Measurements from ENCODE around the gene PTPA.

The PTPA gene

GRCh38 chr9:129110740-129111527 is at the start of gene PTPA, which contains the start of gene CRAT:
Gene PTPA (plus strand): TSS chr9:129111415. CDS start chr9:129111601, 186 bp downstream.
Gene CRAT (minus strand): TSS chr9:129110793. CDS start chr9:129110509, 284 bp downstream.
- DNase-seq, result peak; percentile 65 to 99 (median 95)

GRCh38 chr9:129063061-129063460 is 48.2 kb upstream of the PTPA start:
- DNase-seq, result no peak

- DNase-seq, result no peak
Observed at GRCh38 chr9:129064499-129064908, 46.7 kb upstream of the PTPA start.

DNA sequence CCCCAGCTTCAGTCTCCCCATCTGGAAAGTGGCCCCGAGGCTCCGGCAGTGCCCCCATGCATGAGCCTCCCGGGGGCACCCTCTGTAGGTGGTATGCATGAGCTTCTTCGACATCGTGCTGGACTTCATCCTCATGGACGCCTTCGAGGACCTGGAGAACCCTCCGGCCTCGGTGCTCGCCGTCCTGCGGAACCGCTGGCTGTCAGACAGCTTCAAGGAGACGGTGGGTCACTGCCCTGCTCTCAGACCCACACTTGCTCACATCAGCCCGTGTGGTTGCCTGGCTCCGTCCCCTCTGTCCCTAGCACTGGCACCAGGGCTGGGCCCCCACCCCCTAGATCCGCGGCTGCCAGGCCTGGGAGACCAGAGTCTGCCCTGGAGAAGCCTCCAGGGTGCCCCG is 43.1 kb upstream of the PTPA start:
- no peak for DNase-seq

- peak in 38 of 51 donors; percentile 2 to 58 (median 24) for DNase-seq
Observed at GRCh38 chr9:129068990-129069861, 42.0 kb upstream of the PTPA start.

DNA sequence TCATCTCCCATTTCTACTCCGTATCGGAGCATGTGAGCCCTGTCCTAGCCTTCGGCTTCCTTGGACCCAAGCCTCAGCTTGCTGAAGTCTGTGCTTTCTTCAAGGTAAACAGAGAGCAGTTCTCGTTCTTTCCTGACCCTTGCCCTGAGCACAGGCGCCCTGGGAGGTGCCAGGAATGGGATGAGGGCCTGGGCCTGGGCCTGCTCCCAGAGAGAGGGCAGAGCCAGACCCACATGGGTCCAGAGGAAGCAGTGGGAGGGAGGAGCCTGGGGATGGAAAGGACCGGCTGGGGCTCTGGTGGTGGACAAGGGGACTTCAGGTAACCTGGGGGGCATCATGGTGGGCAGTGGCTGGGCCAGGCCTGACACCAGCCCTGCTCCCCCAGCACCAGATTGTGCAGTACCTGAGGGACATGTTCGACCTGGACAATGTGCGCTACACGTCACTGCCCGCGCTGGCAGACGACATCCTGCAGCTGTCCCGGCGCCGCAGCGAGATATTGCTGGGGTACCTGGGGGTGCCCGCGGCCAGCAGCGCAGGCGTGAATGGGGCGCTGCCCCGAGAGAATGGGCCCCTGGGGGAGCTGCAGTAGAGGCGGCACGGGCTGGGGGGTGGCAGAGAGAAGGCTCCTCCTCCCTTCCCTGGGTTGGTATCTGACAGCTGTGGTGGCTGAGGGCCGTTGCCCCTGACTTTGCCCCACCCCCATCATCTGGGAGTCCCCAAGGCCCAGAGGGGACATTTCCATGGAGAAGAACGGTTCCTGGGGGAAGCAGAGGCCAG is 41.2 kb upstream of the PTPA start:
- DNase-seq, result no peak

- no peak for DNase-seq
Observed at GRCh38 chr9:129070696-129071525, 40.3 kb upstream of the PTPA start.

DNA sequence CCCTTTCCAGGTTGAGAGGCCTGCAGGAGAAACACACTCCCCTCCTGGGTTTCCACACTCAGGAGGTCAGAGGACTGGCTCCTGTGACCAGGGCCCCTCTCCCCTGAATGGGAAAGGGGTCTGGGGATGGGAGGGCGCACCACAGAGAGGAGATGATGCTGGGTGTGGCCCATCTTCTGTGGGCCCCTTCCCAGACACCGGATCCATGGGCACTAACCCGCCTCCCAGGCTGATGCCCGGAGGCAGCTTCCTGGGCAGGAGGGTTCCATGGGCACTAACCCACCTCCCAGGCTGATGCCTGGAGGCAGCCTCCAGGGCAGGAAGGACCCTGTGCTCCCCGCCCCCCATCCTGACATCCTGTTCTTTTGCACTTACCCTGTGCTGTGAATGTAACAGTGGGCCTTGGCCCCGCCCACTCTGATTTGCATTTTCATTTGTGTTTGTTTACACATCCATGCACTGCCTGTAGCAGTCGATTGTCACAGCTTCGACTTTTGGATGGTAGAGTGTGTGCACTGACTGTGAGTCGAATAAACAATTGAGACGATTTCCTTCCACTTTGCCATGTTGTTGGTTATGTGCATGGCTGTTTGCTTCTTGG is 39.6 kb upstream of the PTPA start:
- DNase-seq, result no peak

DNA sequence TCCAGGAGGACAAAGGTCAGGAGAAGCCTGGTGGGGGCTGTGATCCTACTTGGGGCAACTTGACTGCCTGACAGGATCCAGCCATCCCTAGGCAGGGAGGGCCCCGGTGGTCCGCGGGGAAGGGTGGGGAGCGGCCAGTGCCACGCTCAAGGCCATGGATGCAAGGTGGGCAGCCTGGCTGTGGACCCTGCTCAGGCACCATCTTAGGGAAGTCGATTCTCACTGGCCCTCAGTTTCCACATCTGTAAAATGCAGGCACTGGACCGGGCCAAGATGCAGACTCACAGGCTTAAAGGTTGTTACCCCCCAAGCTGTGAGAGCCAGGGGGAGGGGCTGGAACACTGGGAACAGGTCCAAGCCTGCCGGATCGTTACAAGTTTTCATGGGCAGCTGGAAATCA is 39.0 kb upstream of the PTPA start:
- no peak for DNase-seq

GRCh38 chr9:129073404-129073803 is 37.8 kb upstream of the PTPA start:
- no peak for DNase-seq

GRCh38 chr9:129074106-129074505 is 37.1 kb upstream of the PTPA start:
- DNase-seq, result no peak

DNA sequence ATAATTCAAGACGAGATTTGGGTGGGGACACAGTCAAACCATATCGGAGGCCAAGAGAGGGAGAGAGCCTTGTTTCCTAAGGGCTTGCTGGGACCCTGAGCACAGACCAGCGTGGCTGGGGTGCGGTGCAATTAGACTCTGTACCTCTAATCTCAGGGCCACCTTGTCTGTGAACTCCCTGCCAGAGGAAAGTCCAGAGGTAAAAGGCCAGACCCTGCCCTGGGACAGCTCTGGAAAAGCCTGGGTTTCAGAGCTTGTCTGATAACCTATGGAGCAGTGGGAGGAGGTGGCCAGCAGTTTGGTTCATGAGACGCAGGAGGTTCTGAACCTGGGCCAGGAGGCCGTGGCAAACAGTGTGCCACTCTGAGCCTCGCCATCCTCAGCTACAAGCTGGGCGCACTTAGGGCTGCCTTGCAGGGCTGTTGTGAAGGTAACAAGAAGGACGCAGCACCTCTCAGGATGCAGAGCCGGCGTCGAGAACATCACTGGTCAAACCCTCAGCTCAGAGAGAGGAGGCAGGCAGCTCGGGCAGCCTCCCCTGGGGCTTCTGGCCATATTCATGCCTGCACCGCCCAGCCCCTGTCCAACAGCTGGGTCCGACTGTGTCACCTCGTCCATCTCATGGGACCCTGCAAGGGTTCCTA is 35.1 kb upstream of the PTPA start:
- DNase-seq, result no peak

- DNase-seq, result no peak
Observed at GRCh38 chr9:129076640-129077037, 34.6 kb upstream of the PTPA start.

DNA sequence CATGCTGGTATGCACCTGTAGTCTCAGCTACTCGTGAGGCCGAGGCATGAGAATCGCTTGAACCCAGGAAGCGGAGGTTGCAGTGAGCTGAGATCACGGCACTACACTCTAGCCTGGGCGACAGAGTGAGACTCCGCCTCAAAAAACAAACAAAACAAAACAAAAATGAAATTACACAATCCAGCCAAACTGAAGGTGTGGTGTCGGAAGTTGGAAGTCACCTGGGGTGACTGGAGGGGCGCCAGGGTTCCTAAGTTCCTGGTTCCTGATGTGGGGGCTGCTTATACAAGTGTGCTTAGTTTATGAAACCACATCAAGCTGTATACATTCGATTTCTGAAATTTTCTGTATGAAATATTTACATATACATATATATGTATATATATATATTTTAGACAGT is 34.0 kb upstream of the PTPA start:
- no peak for DNase-seq

DNA sequence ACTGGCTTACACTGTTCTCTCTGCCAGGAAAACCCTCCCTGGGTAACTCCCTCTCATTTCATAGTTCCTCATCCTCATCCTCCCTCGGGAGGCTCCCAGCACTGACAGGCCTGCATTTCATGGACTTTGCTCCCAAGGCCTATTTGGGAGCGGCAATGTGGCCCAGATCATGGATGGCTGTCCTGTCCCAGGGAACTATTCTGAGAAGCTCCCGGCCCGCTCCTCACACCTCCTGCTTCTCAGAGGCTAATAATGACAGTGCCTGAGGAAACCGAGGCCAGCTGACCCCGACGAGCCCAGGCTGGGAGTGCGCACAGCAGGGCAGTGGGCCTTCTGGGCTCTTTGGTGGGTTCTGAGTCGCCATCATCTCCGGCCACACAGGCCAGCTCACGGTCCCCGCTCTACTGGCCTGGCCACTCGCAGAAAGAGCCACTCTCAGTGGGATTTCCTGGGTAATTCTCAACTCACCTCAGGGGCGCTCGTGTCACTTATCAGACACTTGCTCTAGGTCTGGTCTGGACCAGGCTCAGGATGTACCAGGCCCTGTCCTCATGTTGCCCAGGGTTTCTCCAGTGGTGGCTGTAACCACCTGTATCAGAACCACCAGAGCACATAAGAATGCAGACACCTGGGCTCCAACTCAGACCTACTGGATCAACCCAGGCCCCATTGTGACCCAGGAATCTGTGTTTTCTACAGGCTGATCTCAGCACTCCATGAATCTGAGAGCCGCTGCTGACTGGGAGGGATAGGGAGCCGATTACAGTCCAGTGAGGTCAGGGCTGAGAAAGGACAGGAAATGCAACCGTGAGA is 32.3 kb upstream of the PTPA start:
- DNase-seq, result no peak

DNA sequence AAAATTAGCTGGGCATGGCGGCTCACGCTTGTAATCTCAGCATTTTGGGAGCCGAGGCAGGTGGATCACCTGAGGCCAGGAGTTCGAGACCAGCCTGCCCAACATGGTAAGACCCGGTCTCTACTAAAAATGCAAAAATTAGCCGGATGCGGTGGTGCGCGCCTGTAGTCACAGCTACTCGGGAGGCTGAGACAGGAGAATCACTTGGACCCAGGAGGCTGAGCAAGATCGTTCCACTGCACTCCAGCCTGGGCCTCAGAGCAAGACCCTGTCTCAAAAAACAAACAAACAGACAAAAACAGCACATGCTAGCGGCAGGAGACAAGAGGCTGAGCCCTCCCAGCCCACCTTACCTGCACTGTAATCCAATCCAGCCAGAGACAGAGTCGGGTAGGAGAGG is 31.4 kb upstream of the PTPA start:
- DNase-seq, result no peak

GRCh38 chr9:129080298-129080600 is 31.0 kb upstream of the PTPA start:
- DNase-seq, result no peak

DNA sequence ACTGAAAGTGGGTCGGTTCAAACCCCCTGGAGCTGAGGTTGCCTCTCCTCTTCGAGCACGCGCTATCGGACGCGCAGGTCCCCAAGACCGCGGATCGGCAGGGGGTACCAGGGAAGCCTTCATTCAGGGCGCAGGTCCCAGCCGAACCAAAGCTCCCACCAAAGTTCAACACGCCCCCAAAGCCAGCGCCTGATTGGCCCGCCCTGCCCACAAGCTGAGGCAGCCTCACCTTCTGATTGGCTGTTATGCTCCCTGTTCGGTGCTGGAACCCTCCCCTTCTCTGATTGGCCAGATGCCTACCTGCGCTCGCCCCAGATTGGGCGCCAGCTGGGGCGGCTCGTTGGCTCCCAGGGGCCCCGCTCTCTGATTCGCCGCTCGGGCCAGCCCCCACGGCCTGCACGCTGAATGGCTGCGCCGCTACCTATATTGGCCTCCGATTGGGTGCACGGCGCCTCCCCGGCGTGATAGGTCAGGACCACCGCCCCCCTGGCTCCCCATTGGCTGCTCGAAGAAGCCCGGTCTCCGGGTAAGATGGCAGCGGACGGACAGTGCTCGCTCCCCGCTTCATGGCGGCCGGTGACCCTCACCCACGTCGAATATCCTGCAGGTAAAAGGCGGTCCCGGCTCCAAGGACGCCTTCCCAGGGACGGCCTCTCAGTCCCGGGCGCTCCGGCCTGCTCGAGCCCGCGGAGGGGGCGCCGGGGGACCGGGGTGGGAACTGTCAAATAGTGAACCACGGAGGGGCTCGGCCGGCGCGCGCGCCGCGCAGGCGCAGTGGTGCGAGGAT is 30.4 kb upstream of the PTPA start, which contains the start of gene DOLPP1:
Gene DOLPP1, plus strand, starts transcription at position 511 of the 787 bp plus-strand sequence. Its CDS starts 21 bp downstream, at position 532.
- peak; percentile 93 to 100 (median 98) for DNase-seq
